SH-SY5Y (cell line): Measurements from ENCODE around the gene MEI1.

ENCODE experiments used
- GATA2 ChIP-seq: IDR thresholded peaks from 2 replicates; pipeline ENCODE4 v1.6.1; 2011; ENCODE audit warnings: mild to moderate bottlenecking, low read depth, low read length
- GATA3 ChIP-seq: IDR thresholded peaks from 2 replicates; pipeline ENCODE4 v1.6.1; 2011; ENCODE audit warnings: low read depth, mild to moderate bottlenecking, low read length, moderate library complexity

Gene MEI1

DNA sequence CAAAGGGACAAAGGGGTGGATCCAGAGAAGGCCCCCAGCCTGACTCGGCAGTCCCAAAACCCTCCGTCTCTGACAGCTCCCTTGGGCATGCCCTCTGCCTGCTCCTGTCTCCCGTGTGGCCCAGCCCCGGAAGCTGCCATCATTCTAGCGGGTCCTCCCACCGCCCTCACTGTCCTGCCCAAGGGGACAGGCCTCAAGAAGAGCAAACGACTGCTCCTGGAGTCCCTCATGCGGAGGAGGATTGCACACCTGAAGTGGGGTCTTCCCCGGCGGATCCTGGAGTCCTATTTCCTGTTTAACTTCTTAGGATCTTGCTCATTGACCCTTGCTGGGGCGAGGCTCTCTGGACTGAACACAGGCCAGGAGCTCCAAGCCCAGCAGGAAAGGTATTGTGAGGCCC lies 2.6 kb upstream of the MEI1 start:
- TF ChIP-seq GATA2 = no peak
- no peak for TF ChIP-seq GATA3

- TF ChIP-seq GATA3 (no peak), GATA2 (no peak)
Observed at GRCh38 chr22:41697126-41697775, 2.1 kb upstream of the MEI1 start.

DNA sequence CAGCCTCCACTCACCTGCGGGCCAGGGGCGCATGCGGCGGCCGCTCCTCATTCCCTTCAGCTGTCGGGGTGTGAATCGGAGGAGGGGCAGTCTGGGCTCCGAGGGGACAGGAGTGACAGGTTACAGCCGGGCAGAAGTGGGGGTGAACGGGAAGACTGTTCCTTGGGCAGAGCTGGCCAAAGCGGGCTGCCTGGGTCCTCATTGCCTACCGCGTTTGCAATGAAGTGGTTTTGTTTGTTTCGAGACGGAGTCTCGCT lies 733 bp downstream of the MEI1 start:
- TF ChIP-seq GATA2 (no peak), GATA3 (no peak)

GRCh38 chr22:41702763-41703162 lies 3.5 kb downstream of the MEI1 start:
- no peak for TF ChIP-seq GATA2
- TF ChIP-seq GATA3 = no peak

DNA sequence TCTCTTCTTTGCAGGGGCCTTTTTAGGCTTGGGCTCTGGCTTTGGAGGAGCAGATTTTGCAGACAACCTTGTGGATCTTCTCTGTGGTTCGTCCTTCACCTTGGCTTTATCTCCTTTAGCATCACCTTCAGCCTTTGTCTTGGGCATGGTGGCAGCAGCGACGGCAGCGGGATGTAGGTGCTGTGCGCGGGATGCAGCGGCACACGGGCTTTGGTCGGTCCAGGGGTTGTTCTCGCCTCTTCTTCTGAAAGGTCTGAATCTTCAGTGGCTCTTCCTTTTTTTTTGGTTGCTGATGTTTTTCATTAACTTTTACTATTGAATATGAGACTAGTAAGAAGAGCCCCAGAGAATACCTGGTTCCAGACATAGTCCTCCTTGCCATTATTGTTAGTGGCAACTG lies 10.0 kb downstream of the MEI1 start:
- no peak for TF ChIP-seq GATA3
- TF ChIP-seq GATA2 = no peak

DNA sequence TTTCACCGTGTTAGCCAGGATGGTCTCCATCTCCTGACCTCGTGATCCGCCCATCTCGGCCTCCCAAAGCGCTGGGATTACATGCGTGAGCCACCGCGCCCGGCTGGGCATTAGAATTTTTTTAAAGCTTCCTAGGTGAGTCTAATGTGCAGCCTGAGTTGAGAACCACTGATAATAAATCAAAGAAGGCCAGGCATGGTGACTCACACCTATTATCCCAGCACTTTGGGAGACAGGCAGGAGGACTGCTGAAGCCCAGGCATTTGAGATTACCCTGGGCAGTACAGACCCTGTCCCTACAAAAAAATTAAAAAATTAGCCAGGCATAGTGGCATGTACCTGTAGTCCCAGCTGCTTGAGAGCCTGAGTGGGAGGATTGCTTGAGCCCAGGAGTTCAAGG lies 13.7 kb downstream of the MEI1 start:
- TF ChIP-seq GATA2 (no peak), GATA3 (no peak)

DNA sequence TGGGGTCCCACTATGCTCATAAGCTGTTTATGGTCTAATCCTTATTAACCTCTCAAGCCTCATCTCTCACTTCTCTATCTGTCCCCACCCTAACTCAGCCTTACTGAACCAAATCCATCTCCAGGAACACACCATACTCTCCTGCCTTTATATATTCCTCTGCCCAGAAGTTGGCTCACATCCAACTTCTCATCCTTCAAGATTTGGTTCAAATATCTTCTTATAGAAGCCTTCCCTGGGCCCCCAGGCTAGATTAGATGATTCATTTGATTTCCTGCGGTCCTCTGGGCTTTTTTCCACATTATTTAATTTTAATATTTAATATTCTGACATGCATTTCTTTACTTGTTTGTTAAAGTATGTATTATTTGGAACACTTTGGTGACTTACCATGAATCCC lies 23.2 kb downstream of the MEI1 start:
- TF ChIP-seq GATA3 (no peak), GATA2 (no peak)

GRCh38 chr22:41725510-41726110 lies 26.3 kb downstream of the MEI1 start:
- TF ChIP-seq GATA3 = no peak
- TF ChIP-seq GATA2 = no peak

DNA sequence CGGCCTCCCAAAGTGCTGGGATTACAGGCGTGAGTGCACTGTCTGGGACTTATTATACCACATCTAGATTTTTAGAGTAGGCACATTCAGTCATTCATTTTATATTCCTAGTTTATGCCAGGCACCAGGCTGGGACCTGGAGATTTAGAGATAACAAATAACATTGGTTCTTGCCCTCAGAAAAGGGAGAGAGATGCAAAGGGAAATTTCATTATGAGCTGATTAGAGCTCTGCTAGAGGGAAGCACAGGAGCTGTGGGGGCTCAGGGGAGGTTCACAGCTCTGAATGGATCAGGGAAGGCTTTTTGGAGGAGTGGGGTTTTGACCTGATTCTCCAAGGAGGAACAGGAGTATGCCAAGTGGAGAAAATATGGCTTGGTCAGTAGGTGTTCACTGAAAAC lies 32.3 kb downstream of the MEI1 start:
- peak; percentile 89 for TF ChIP-seq GATA3
- peak; percentile 90 for TF ChIP-seq GATA2

- TF ChIP-seq GATA3 = no peak
- TF ChIP-seq GATA2 = no peak
Observed at GRCh38 chr22:41732096-41732772, 32.9 kb downstream of the MEI1 start.

- TF ChIP-seq GATA3 = no peak
- no peak for TF ChIP-seq GATA2
Observed at GRCh38 chr22:41739576-41739975, 40.3 kb downstream of the MEI1 start.

GRCh38 chr22:41742918-41743317 lies 43.6 kb downstream of the MEI1 start:
- TF ChIP-seq GATA3 (no peak), GATA2 (no peak)

DNA sequence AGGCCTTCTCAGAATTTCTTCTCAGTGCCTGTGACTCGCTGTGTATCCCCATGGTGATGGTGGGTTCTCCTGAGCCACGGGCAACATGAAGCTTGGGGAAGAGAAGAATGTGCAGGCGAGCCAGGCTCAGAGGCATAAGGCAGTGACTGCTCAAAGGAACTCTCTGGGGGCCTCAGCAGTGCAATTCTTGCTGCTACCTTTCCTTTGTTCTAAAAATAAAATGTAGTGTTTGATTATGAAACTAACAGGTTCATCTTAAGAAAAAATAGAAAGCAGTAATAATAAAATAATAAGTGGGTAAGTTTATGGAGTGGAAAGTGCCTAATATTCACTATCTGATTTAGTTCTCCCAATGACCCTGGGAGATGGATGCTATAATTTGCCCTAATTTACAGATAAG lies 46.7 kb downstream of the MEI1 start:
- no peak for TF ChIP-seq GATA2
- TF ChIP-seq GATA3 = no peak

DNA sequence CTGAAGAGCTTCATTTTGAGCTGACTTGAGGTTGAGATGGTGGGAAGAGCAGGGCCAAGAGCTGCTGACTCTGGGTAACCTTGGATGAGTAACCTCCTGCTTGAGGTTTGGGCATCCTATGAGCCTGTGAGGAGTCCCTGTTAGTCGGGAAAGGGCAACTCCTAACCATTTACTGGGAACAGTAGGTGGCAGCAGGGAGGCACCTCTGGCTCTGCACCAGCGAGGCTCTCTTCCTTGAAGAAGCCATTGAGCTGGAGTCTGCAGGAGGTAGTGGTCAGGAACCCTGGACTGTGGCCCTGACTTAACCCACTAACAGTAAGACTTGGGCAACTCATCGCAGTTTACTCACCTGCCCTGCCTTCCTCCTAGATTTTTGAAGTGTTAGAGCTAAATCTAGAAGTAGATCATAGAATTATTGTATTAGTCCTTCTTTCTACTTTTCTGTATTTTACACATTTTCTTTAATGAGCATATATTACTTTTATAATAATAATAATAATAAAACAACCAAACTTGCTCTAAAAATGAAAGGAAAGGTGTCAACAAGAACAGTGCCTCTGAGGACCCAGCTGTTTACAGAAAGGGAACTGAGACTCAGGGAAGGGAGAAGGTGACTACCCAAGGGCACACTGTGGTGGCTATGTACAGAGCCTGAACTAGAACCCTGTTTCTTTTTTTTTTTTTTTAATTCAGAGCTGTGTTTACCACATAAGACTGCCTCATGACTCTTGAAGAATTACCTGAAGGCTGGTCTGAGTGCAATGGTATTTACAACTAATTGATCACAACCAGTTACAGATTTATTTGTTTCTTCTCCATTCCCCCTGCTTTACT lies 47.5 kb downstream of the MEI1 start:
- TF ChIP-seq GATA2 = no peak
- TF ChIP-seq GATA3 = no peak
